ENCODE data around the gene AKR7A2. TPM values are rescaled to one million over a fixed set of nuclear protein-coding genes. Genes with fewer than 3 reads are reported as not detected.

AKR7A2 gene
- total RNA-seq, 1 experiment from 2014 or later = 86.6 TPM

GRCh38 chr1:19300211-19300610 is 11.7 kb downstream of the AKR7A2 start:
- intact Hi-C loops (cut with micrococcal nuclease; ENCODE audit: unreplicated experiment) = no loop called here
- H3K4me1 ChIP-seq (ENCODE audit: control insufficient read depth, insufficient read depth, low read length) = no peaks in the 10 kb centered on the region
- H3K9me3 ChIP-seq (ENCODE audit: control insufficient read depth, insufficient read depth, low read depth, low read length) = no peaks in the 10 kb centered on the region
- TF ChIP-seq, protein P1, sequence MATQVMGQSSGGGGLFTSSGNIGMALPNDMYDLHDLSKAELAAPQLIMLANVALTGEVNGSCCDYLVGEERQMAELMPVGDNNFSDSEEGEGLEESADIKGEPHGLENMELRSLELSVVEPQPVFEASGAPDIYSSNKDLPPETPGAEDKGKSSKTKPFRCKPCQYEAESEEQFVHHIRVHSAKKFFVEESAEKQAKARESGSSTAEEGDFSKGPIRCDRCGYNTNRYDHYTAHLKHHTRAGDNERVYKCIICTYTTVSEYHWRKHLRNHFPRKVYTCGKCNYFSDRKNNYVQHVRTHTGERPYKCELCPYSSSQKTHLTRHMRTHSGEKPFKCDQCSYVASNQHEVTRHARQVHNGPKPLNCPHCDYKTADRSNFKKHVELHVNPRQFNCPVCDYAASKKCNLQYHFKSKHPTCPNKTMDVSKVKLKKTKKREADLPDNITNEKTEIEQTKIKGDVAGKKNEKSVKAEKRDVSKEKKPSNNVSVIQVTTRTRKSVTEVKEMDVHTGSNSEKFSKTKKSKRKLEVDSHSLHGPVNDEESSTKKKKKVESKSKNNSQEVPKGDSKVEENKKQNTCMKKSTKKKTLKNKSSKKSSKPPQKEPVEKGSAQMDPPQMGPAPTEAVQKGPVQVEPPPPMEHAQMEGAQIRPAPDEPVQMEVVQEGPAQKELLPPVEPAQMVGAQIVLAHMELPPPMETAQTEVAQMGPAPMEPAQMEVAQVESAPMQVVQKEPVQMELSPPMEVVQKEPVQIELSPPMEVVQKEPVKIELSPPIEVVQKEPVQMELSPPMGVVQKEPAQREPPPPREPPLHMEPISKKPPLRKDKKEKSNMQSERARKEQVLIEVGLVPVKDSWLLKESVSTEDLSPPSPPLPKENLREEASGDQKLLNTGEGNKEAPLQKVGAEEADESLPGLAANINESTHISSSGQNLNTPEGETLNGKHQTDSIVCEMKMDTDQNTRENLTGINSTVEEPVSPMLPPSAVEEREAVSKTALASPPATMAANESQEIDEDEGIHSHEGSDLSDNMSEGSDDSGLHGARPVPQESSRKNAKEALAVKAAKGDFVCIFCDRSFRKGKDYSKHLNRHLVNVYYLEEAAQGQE (IDR thresholded peaks at IDR 0.05; ENCODE audit: insufficient read depth in 1 of 2, low read depth in 2 of 2, low read length in 1 of 2) = no peak
- no peak for TF ChIP-seq POLR2AphosphoS5 (IDR thresholded peaks at IDR 0.05; ENCODE audit: low read depth, low read length)
- no peak for TF ChIP-seq SIN3A (IDR thresholded peaks at IDR 0.05; ENCODE audit: borderline replicate concordance, insufficient read depth, low read depth, low read length)
- TF ChIP-seq TCF7L2 (IDR thresholded peaks at IDR 0.05; ENCODE audit: low read depth, low read length) = no peak
- TF ChIP-seq, protein P2, sequence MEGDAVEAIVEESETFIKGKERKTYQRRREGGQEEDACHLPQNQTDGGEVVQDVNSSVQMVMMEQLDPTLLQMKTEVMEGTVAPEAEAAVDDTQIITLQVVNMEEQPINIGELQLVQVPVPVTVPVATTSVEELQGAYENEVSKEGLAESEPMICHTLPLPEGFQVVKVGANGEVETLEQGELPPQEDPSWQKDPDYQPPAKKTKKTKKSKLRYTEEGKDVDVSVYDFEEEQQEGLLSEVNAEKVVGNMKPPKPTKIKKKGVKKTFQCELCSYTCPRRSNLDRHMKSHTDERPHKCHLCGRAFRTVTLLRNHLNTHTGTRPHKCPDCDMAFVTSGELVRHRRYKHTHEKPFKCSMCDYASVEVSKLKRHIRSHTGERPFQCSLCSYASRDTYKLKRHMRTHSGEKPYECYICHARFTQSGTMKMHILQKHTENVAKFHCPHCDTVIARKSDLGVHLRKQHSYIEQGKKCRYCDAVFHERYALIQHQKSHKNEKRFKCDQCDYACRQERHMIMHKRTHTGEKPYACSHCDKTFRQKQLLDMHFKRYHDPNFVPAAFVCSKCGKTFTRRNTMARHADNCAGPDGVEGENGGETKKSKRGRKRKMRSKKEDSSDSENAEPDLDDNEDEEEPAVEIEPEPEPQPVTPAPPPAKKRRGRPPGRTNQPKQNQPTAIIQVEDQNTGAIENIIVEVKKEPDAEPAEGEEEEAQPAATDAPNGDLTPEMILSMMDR (IDR thresholded peaks at IDR 0.05) = no peak
- ChIA-PET POLR2A (no interaction called here), CTCF (no interaction called here)
- H3K27ac ChIP-seq (ENCODE audit: low read length) = no peak overlapping the region
- no peaks in the 10 kb centered on the region for H3K36me3 ChIP-seq (ENCODE audit: control insufficient read depth, insufficient read depth, low read length)
- ATAC-seq (0 out of 2 replicates have a peak, but pooled peaks have one; percentile 55), DNase-seq (ENCODE audit: low read depth, low spot score) (no peak)
- H3K4me3 ChIP-seq (ENCODE audit: low read depth in 2 of 2, low read length in 2 of 2) = no peak overlapping the region
- no peaks in the 10 kb centered on the region for H3K27me3 ChIP-seq (ENCODE audit: control insufficient read depth, insufficient read depth, low read length)
- in situ Hi-C loops (cut with HindIII; ENCODE audit: low pct_unique_long_range_greater_than_20kb, low sequenced_read_pairs) = no loop called here
- no TSS peak for BruUV-seq (replicated peaks)

- Histone ChIP-seq H3K27ac (ENCODE audit: low read length) (no peak overlapping the region), H3K36me3 (ENCODE audit: control insufficient read depth, insufficient read depth, low read length) (no peaks in the 10 kb centered on the region), H3K27me3 (ENCODE audit: control insufficient read depth, insufficient read depth, low read length) (no peaks in the 10 kb centered on the region), H3K9me3 (ENCODE audit: control insufficient read depth, insufficient read depth, low read depth, low read length) (no peaks in the 10 kb centered on the region), H3K4me3 (ENCODE audit: low read depth in 2 of 2, low read length in 2 of 2) (no peak overlapping the region), H3K4me1 (ENCODE audit: control insufficient read depth, insufficient read depth, low read length) (no peaks in the 10 kb centered on the region)
- no TSS peak for BruUV-seq (replicated peaks)
- ATAC-seq = no peak
- no peak for DNase-seq (ENCODE audit: low read depth, low spot score)
- CTCF ChIA-PET = no interaction called here
- POLR2A ChIA-PET = no interaction called here
- TF ChIP-seq SIN3A (IDR thresholded peaks at IDR 0.05; ENCODE audit: borderline replicate concordance, insufficient read depth, low read depth, low read length) (no peak), POLR2AphosphoS5 (IDR thresholded peaks at IDR 0.05; ENCODE audit: low read depth, low read length) (no peak), TCF7L2 (IDR thresholded peaks at IDR 0.05; ENCODE audit: low read depth, low read length) (no peak)
- TF ChIP-seq, protein P1 (IDR thresholded peaks at IDR 0.05; ENCODE audit: insufficient read depth in 1 of 2, low read depth in 2 of 2, low read length in 1 of 2) = no peak
- TF ChIP-seq, protein P2 (IDR thresholded peaks at IDR 0.05) = no peak
- intact Hi-C loops (cut with micrococcal nuclease; ENCODE audit: unreplicated experiment) (no loop called here), in situ Hi-C loops (cut with HindIII; ENCODE audit: low pct_unique_long_range_greater_than_20kb, low sequenced_read_pairs) (no loop called here)
These were observed 17.3 kb downstream of the AKR7A2 start for GRCh38 chr1:19294638-19295037.

All from Panc1 (cell line).